WERI-Rb-1 (cell line): Measurements from ENCODE around the gene CRPPA.

ENCODE experiments used
- DNase-seq: peaks from one replicate; pipeline ENCODE4 v3.0.0-alpha.2; 2020
- H3K27ac ChIP-seq: fragments of 250-450 bp; sonication (Bioruptor Pico); 2 replicates; pipeline ENCODE4 v1.5.1; 2020; ENCODE audit warnings: mild to moderate bottlenecking, moderate library complexity
- H3K27me3 ChIP-seq: fragments of 250-450 bp; sonication (Bioruptor Pico); 2 replicates; pipeline ENCODE4 v1.5.1; 2021; ENCODE audit warnings: mild to moderate bottlenecking, low read depth, moderate library complexity; ENCODE audit not compliant: insufficient read depth, severe bottlenecking
- H3K36me3 ChIP-seq: fragments of 250-450 bp; sonication (Bioruptor Pico); 2 replicates; pipeline ENCODE4 v1.5.1; 2020; ENCODE audit warnings: mild to moderate bottlenecking, moderate library complexity
- H3K4me3 ChIP-seq: 2 replicates; pipeline ENCODE4 v1.5.1; 2011; ENCODE audit warnings: low read depth, mild to moderate bottlenecking, control low read depth, low read length
- H3K9me3 ChIP-seq: fragments of 250-450 bp; sonication (Bioruptor Pico); 2 replicates; pipeline ENCODE4 v1.5.1; 2021; ENCODE audit warnings: mild to moderate bottlenecking, moderate library complexity; ENCODE audit not compliant: severe bottlenecking
- CTCF ChIP-seq: IDR thresholded peaks from 2 replicates; pipeline ENCODE4 v1.5.1; 2011; ENCODE audit warnings: low read depth, mild to moderate bottlenecking, control low read depth, inconsistent platforms, low read length

Gene CRPPA

DNA sequence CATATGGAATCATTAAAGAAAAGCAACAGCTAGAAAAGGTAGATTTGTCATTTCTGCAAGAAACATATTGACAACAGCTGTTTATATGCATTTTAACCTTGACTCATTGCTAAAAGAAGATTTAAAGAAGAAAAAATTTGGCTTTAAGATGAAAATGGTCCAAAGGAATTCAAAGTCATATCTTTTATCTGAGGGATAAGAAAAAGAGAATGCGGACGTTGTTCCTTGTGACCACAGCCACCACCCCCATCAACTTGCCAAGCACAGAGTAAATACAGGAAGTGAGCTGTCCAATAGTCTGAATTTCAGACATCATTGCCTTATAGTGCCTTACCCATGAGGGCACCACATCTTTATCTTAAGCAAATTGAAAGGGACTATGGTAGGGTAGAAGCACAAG, 7.3 kb upstream of the CRPPA start:
- TF ChIP-seq CTCF: no peak
- Histone ChIP-seq H3K27ac (no peak overlapping the region), H3K27me3 (no peaks in the 10 kb centered on the region), H3K9me3 (no peaks in the 10 kb centered on the region), H3K36me3 (no peaks in the 10 kb centered on the region), H3K4me3 (no peak overlapping the region)
- DNase-seq: no peak

- TF ChIP-seq CTCF: no peak
- no peaks in the 10 kb centered on the region for H3K9me3 ChIP-seq
Measured at GRCh38 chr7:16428182-16428581, 6.8 kb upstream of the CRPPA start.

GRCh38 chr7:16423761-16424160, 2.4 kb upstream of the CRPPA start:
- no peaks in the 10 kb centered on the region for H3K36me3 ChIP-seq
- no peak for DNase-seq
- H3K27ac ChIP-seq: no peak overlapping the region
- no peaks in the 10 kb centered on the region for H3K27me3 ChIP-seq
- H3K9me3 ChIP-seq: no peaks in the 10 kb centered on the region
- no peak overlapping the region for H3K4me3 ChIP-seq
- TF ChIP-seq CTCF: no peak

More at GRCh38 chr7:16428182-16428581, 6.8 kb upstream of the CRPPA start:
- no peak overlapping the region for H3K4me3 ChIP-seq
- no peak overlapping the region for H3K27ac ChIP-seq
- H3K27me3 ChIP-seq: no peaks in the 10 kb centered on the region
- no peaks in the 10 kb centered on the region for H3K36me3 ChIP-seq
- DNase-seq: no peak

DNA sequence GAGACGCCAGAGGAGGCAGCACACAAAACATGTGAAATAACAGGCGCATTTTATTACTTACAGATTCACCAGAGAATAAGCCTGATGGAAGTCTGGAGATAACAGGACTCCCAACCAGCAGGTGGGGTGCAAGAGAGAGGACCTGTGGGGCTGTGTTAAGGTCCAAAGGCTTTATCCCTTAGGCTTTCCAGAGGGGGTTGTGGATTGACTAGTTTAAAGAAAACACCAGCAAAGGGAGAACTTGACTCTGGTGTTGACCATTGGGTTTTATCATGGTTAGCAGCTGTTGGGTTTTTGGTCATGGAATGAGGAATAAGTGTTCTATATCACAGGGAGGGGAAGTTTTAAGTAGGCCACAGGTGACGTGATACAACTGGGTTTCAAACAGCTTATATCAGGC, 1.6 kb upstream of the CRPPA start:
- DNase-seq: no peak
- H3K27me3 ChIP-seq: no peaks in the 10 kb centered on the region
- no peaks in the 10 kb centered on the region for H3K36me3 ChIP-seq
- TF ChIP-seq CTCF: peak; percentile 10; the same call in 1 of the 2 replicates
- H3K9me3 ChIP-seq: no peaks in the 10 kb centered on the region
- H3K27ac ChIP-seq: no peak overlapping the region
- no peak overlapping the region for H3K4me3 ChIP-seq

DNA sequence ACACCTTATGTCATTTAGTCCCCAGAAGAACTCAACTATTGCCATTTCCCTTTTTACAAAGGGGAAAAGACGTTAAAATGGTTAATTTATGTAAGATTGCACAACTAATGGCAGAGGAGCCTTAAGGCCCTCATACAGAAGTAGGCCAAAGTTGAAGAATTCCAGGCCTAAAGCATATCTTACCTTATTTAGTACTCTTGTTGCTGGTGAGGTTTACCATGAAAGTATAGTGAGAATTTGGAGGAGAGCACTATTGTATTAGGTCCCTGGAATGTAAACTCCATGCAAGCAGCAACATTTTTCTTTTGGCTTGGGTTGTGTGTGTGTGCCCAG, 731 bp upstream of the CRPPA start:
- Histone ChIP-seq H3K36me3 (no peaks in the 10 kb centered on the region), H3K9me3 (no peaks in the 10 kb centered on the region), H3K4me3 (no peak overlapping the region), H3K27me3 (no peaks in the 10 kb centered on the region), H3K27ac (no peak overlapping the region)
- no peak for DNase-seq
- no peak for TF ChIP-seq CTCF

DNA sequence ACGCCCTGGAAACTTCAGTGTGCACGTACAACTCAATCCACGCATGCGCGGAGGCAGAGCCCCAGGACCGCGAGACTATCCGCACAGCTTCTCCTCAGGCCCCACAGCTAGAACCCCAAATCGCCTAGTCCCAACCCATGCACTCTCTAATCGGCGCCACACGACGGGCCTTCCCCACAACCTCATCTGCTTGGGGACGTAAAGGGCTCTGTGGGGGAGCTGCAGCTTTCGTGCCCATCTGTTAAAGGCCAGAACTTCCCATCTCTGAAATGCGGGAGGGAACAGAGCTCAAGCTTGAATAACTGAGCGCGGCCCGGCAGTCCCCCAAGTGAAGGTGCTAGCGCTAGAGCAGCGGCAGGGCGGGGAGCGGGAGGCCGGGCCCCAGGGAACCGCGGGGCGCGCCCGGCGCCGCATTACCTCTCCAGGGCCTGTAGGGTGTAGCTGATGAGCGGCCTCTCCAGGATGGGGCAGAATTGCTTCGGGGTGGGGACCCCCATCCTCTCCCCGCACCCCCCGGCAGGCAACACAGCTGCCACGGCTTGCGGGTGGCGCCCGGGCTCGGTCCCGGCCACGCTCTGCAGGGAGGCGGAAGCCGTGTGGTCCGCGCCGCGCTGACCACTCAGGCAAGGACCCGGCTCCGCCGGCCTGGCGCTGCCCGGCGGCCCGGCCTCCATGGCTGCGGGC, 547 bp downstream of the CRPPA start:
- H3K9me3 ChIP-seq: no peaks in the 10 kb centered on the region
- TF ChIP-seq CTCF: peak; percentile 36; the same call in 1 of the 2 replicates
- H3K27ac ChIP-seq: peak overlapping the region; percentile 73
- no peaks in the 10 kb centered on the region for H3K36me3 ChIP-seq
- peak; percentile 91 for DNase-seq
- no peaks in the 10 kb centered on the region for H3K27me3 ChIP-seq
- H3K4me3 ChIP-seq: peak overlapping the region; percentile 80
